ENCODE measurements around the gene LCORL. TPM values are rescaled to one million over a fixed set of nuclear protein-coding genes. Genes with fewer than 3 reads are reported as not detected.

The LCORL gene
- total RNA-seq, 1 experiment from 2014 or later, result 18.0 TPM

DNA sequence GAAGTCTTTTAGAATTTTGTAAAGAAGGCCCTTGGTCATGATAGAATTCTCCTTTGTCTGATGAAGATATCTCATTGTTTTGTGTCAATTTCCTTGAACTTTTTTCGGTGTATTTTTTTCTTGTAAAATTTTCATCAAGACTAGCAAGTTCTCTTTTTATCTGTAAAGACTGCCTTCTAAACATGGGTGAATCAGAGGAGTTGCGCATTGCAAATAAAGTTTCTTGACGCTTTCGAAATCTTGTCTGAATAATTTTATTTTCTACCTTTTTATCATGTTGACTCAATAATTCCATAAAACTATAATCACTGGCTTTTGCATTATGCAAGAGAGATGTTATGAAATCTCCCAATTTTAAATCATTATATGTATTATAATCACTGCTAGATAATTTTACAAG is 144.6 kb downstream of the LCORL start:
- no peaks in the 10 kb centered on the region for H3K27me3 ChIP-seq (ENCODE audit: insufficient read depth, low read length)
- DNase-seq (ENCODE audit: low read depth, low spot score) (no peak), ATAC-seq (no peak)
- no peaks in the 10 kb centered on the region for H3K9me2 ChIP-seq (ENCODE audit: insufficient read depth)
- ChIA-PET POLR2A (no interaction called here), CTCF (no interaction called here), RAD21 (ENCODE audit: low non-redundant PET in 1 of 2, low total read pairs in 2 of 2, uncharacterized antibody in 2 of 2, unreplicated experiment in 2 of 2) (no interaction called here)
- TF ChIP-seq, protein P1, sequence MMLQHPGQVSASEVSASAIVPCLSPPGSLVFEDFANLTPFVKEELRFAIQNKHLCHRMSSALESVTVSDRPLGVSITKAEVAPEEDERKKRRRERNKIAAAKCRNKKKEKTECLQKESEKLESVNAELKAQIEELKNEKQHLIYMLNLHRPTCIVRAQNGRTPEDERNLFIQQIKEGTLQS (IDR thresholded peaks at IDR 0.05), result no peak
- TF ChIP-seq FOSL1 (IDR thresholded peaks at IDR 0.05; ENCODE audit: low read depth) (no peak), CBX3 (IDR thresholded peaks at IDR 0.05; ENCODE audit: low read depth) (no peak), EGR1 (IDR thresholded peaks at IDR 0.05; ENCODE audit: low read depth) (no peak), CEBPB (IDR thresholded peaks at IDR 0.05; ENCODE audit: low read depth) (no peak), TCF7L2 (IDR thresholded peaks at IDR 0.05; ENCODE audit: borderline replicate concordance, extremely low read depth, insufficient read depth, insufficient read length) (no peak), RAD21 (IDR thresholded peaks at IDR 0.05; ENCODE audit: low read depth) (no peak), JUND (IDR thresholded peaks at IDR 0.05) (no peak), ZFX (IDR thresholded peaks at IDR 0.05) (no peak), EZH2phosphoT487 (IDR thresholded peaks at IDR 0.05; ENCODE audit: borderline replicate concordance) (no peak)
- H2AFZ ChIP-seq (ENCODE audit: low read depth, low read length, poor library complexity, severe bottlenecking), result no peak overlapping the region
- no peaks in the 10 kb centered on the region for H3K9me3 ChIP-seq (ENCODE audit: control insufficient read depth in 1 of 2, insufficient read depth in 1 of 2, low read depth in 1 of 2, low read length in 2 of 2)
- H3K27ac ChIP-seq (ENCODE audit: low read depth, low read length), result no peak overlapping the region
- intact Hi-C loops (cut with micrococcal nuclease), result no loop called here
- no peaks in the 10 kb centered on the region for H4K20me1 ChIP-seq (ENCODE audit: insufficient read depth)
- H3K79me2 ChIP-seq (ENCODE audit: insufficient read depth, low read length), result no peaks in the 10 kb centered on the region
- H3K36me3 ChIP-seq (ENCODE audit: control insufficient read depth in 1 of 2, insufficient read depth in 2 of 2, low read length in 2 of 2), result no peaks in the 10 kb centered on the region
- no peaks in the 10 kb centered on the region for H3K4me1 ChIP-seq (ENCODE audit: control insufficient read depth in 1 of 2, insufficient read depth in 2 of 2, low read length in 2 of 2)
- no TSS peak for BruUV-seq (replicated peaks)
- H3K4me3 ChIP-seq (replicated peaks in 1 of 2; ENCODE audit: low read depth in 1 of 2, low read length in 2 of 2), result no peak overlapping the region
- no peak overlapping the region for H3K4me2 ChIP-seq (ENCODE audit: low read length)
- no peak overlapping the region for H3K9ac ChIP-seq (ENCODE audit: low read length)

DNA sequence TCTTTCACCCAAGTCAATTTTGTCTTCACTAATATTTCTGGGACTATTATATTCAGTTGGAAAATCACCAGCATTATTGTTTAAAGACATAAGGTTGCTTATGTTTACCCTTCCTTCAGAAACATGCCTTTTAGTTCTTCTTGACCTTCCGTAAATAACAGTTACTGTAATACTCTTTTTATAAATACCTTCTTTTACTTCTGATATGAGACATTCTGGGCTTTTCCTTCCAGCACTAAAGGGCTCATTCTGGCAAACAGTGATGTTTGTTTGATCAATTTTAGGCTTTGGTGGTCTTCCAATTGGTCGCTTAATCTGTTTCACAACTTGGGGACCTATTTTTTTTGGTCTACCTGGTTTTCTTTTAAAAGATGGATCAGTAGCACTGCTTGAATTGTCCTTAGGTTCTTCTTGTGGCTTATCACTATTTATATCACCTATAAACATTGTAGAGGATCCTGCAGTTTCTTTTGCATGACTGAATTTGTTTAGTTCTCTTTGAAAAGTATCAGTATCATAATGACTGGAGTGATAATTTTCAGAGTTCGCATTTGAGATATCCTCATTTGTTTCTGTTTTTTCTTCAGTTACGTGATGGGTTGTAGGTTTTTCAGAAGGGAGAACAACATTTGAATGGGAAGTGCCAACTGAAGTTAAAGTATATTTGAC is 146.0 kb downstream of the LCORL start:
- RAD21 ChIA-PET (ENCODE audit: low non-redundant PET in 1 of 2, low total read pairs in 2 of 2, uncharacterized antibody in 2 of 2, unreplicated experiment in 2 of 2), result no interaction called here
- Histone ChIP-seq H3K27ac (ENCODE audit: low read depth, low read length) (no peak overlapping the region), H2AFZ (ENCODE audit: low read depth, low read length, poor library complexity, severe bottlenecking) (no peak overlapping the region), H3K9ac (ENCODE audit: low read length) (no peak overlapping the region), H3K9me2 (ENCODE audit: insufficient read depth) (no peaks in the 10 kb centered on the region), H4K20me1 (ENCODE audit: insufficient read depth) (no peaks in the 10 kb centered on the region), H3K4me1 (ENCODE audit: control insufficient read depth in 1 of 2, insufficient read depth in 2 of 2, low read length in 2 of 2) (no peaks in the 10 kb centered on the region), H3K9me3 (ENCODE audit: control insufficient read depth in 1 of 2, insufficient read depth in 1 of 2, low read depth in 1 of 2, low read length in 2 of 2) (no peaks in the 10 kb centered on the region), H3K4me3 (replicated peaks in 1 of 2; ENCODE audit: low read depth in 1 of 2, low read length in 2 of 2) (no peak overlapping the region), H3K79me2 (ENCODE audit: insufficient read depth, low read length) (no peaks in the 10 kb centered on the region), H3K27me3 (ENCODE audit: insufficient read depth, low read length) (no peaks in the 10 kb centered on the region), H3K36me3 (ENCODE audit: control insufficient read depth in 1 of 2, insufficient read depth in 2 of 2, low read length in 2 of 2) (no peaks in the 10 kb centered on the region), H3K4me2 (ENCODE audit: low read length) (no peak overlapping the region)
- intact Hi-C loops (cut with micrococcal nuclease), result no loop called here
- ATAC-seq (no peak), DNase-seq (ENCODE audit: low read depth, low spot score) (no peak)
- no TSS peak for BruUV-seq (replicated peaks)
- POLR2A ChIA-PET, result no interaction called here
- CTCF ChIA-PET, result no interaction called here
- TF ChIP-seq SIN3A (IDR thresholded peaks at IDR 0.05; ENCODE audit: low read depth), result no peak
- no peak for TF ChIP-seq EZH2 (IDR thresholded peaks at IDR 0.05)
- no peak for TF ChIP-seq CEBPB (IDR thresholded peaks at IDR 0.05; ENCODE audit: low read depth)
- TF ChIP-seq SRF (IDR thresholded peaks at IDR 0.05; ENCODE audit: low read depth), result no peak
- TF ChIP-seq, protein P2, sequence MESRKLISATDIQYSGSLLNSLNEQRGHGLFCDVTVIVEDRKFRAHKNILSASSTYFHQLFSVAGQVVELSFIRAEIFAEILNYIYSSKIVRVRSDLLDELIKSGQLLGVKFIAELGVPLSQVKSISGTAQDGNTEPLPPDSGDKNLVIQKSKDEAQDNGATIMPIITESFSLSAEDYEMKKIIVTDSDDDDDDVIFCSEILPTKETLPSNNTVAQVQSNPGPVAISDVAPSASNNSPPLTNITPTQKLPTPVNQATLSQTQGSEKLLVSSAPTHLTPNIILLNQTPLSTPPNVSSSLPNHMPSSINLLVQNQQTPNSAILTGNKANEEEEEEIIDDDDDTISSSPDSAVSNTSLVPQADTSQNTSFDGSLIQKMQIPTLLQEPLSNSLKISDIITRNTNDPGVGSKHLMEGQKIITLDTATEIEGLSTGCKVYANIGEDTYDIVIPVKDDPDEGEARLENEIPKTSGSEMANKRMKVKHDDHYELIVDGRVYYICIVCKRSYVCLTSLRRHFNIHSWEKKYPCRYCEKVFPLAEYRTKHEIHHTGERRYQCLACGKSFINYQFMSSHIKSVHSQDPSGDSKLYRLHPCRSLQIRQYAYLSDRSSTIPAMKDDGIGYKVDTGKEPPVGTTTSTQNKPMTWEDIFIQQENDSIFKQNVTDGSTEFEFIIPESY (IDR thresholded peaks at IDR 0.05; ENCODE audit: extremely low read depth, insufficient replicate concordance, low read length), result no peak
- TF ChIP-seq ELF1 (IDR thresholded peaks at IDR 0.05; ENCODE audit: borderline replicate concordance, low read depth), result no peak
- TF ChIP-seq, protein P3, sequence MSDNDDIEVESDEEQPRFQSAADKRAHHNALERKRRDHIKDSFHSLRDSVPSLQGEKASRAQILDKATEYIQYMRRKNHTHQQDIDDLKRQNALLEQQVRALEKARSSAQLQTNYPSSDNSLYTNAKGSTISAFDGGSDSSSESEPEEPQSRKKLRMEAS (IDR thresholded peaks at IDR 0.05), result no peak
- TF ChIP-seq ZFX (IDR thresholded peaks at IDR 0.05), result no peak
- TF ChIP-seq POLR2AphosphoS5 (IDR thresholded peaks at IDR 0.05; ENCODE audit: low read depth, low read length), result no peak
- TF ChIP-seq EZH2phosphoT487 (IDR thresholded peaks at IDR 0.05; ENCODE audit: borderline replicate concordance), result no peak
- TF ChIP-seq ZNF274 (IDR thresholded peaks at IDR 0.05; ENCODE audit: low read depth, low read length), result no peak
- TF ChIP-seq CBX3 (IDR thresholded peaks at IDR 0.05; ENCODE audit: low read depth), result no peak
- no peak for TF ChIP-seq FOSL1 (IDR thresholded peaks at IDR 0.05; ENCODE audit: low read depth)

All from HCT116 (cell line).